GM19397 (cell line): ENCODE measurements around the gene ZP2.
"Not testable (repeated sequence)": the region's sequence is repeated elsewhere in the genome, so short reads cannot be mapped to it uniquely, and the experiment has no call there.

ENCODE experiments used
- ATAC-seq: cut with Tn5 transposase; IDR thresholded peaks from one replicate; pipeline ENCODE4 v1.9.1; 2021; ENCODE audit warnings: mild to moderate bottlenecking, moderate library complexity; ENCODE audit not compliant: unreplicated experiment

Gene ZP2

GRCh38 chr16:21211486-21211885 lies at the start of gene ZP2:
TSS of gene ZP2 (minus strand) at chr16:21211574. CDS start at chr16:21211547, 27 bp downstream.
- no peak for ATAC-seq

- ATAC-seq: no peak
These were observed 45.9 kb upstream of the ZP2 start for GRCh38 chr16:21257284-21257683.

- no peak for ATAC-seq
These were observed 45.3 kb upstream of the ZP2 start for GRCh38 chr16:21256636-21257035.

- no peak for ATAC-seq
These were observed 42.1 kb upstream of the ZP2 start for GRCh38 chr16:21253470-21253869.

- ATAC-seq: no peak
These were observed 38.9 kb upstream of the ZP2 start for GRCh38 chr16:21250072-21250923.

GRCh38 chr16:21248179-21248578 lies 36.8 kb upstream of the ZP2 start:
- ATAC-seq: not testable (repeated sequence)

- ATAC-seq: no peak
These were observed 33.3 kb upstream of the ZP2 start for GRCh38 chr16:21244518-21245215.

GRCh38 chr16:21242756-21243155 lies 31.4 kb upstream of the ZP2 start:
- ATAC-seq: no peak

- ATAC-seq: no peak
These were observed 28.3 kb upstream of the ZP2 start for GRCh38 chr16:21239646-21240045.

GRCh38 chr16:21236831-21237230 lies 25.5 kb upstream of the ZP2 start:
- ATAC-seq: no peak

- ATAC-seq: no peak
These were observed 23.8 kb upstream of the ZP2 start for GRCh38 chr16:21235199-21235585.

GRCh38 chr16:21233521-21234150 lies 22.3 kb upstream of the ZP2 start, which contains the start of gene ANKS4B:
TSS of gene ANKS4B (plus strand) at chr16:21233699. CDS start at chr16:21233738, 39 bp downstream.
- no peak for ATAC-seq

GRCh38 chr16:21233045-21233520 lies 21.7 kb upstream of the ZP2 start:
- no peak for ATAC-seq

- ATAC-seq: no peak
These were observed 17.0 kb upstream of the ZP2 start for GRCh38 chr16:21228361-21228872.

- ATAC-seq: no peak
These were observed 16.5 kb upstream of the ZP2 start for GRCh38 chr16:21227866-21228265.

GRCh38 chr16:21226749-21227148 lies 15.4 kb upstream of the ZP2 start:
- ATAC-seq: no peak

GRCh38 chr16:21224800-21225199 lies 13.4 kb upstream of the ZP2 start:
- no peak for ATAC-seq

- no peak for ATAC-seq
These were observed 12.4 kb upstream of the ZP2 start for GRCh38 chr16:21223787-21224186.

GRCh38 chr16:21222495-21223337 lies 11.3 kb upstream of the ZP2 start:
- no peak for ATAC-seq

GRCh38 chr16:21219551-21219950 lies 8.2 kb upstream of the ZP2 start:
- ATAC-seq: no peak
